ENCODE results near the gene C10orf95. TPM values are rescaled to one million over a fixed set of nuclear protein-coding genes. Genes with fewer than 3 reads are reported as not detected.

C10orf95 gene
- total and polyA plus RNA-seq, 2 donors (not counting 3 experiments of a cell fraction or from before 2014, with no cell fraction given), result 0.08 TPM; not detected in 1

DNA sequence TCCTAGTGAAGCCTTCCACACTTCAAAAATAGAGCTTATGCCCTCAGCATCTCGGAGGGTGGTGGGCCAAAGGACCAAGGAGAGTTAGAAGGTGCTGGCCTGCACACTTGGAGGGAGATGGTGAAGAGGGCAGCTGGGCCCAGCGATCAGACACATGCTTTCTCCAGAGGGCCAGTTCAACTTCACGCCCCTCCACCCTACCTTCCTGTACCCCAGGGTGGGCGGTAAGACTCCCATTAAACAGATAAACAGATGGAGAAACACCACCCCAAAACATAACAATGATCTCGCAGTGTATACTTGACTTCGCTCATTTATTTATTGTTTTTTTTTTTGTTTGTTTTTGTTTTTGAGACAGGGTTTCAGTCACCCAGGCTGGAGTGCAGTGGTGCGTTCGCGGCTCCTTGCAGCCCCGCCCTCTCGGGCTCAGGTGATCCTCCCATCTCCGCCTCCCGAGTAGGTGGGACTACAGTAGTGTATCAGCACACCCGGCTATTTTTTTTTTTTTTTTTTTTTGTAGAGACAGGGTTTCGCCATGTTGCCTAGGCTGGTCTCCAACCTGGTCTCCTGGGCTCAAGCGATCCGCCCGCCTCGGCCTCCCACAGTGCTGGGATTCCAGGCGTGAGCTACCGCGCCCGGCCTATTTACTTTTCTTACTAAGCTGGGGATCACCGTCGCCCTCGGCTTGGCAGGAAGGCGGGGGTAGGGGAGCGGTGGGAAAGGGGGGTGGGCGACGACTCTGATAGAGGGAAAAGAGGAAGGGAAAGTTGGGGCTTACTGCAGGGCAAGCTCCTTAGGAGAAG, 1.8 kb downstream of the C10orf95 start:
- intact Hi-C loops (cut with micrococcal nuclease), result loop anchor here (1.0 kb wide), 1 partner anchor 28 kb away; no protein-coding TSS in a partner anchor
- no TSS peak for BruUV-seq (replicated peaks)
- ChIA-PET CTCF (interaction anchor here (0.7 to 2.9 kb wide), 6 partner anchors 27 to 280 kb away, joined by 3 to 17 read pairs (median 6); no protein-coding TSS in a partner anchor), POLR2A (no interaction called here)
- H4K20me1 ChIP-seq (replicated peaks; ENCODE audit: control insufficient read depth, extremely low read depth, insufficient read depth, low read length), result no peaks in the 10 kb centered on the region
- dilution Hi-C loops (cut with MboI; ENCODE audit: extremely low pct_ligation_motif_present, low sequenced_read_pairs), result no loop called here
- FAIRE-seq (peak; percentile 66), DNase-seq (ENCODE audit: low read depth, low spot score) (peak; percentile 33)
- H3K9me1 ChIP-seq (replicated peaks; ENCODE audit: control insufficient read depth, extremely low read depth, insufficient read depth, low read length), result no peaks in the 10 kb centered on the region
- no peaks in the 10 kb centered on the region for H3K27me3 ChIP-seq (ENCODE audit: control insufficient read depth in 2 of 2, insufficient read depth in 2 of 2, low read length in 2 of 2)
- TF ChIP-seq GATA2 (IDR thresholded peaks at IDR 0.05; ENCODE audit: insufficient read depth, insufficient read length, low read depth, low read length), result no peak
- TF ChIP-seq EZH2 (IDR thresholded peaks at IDR 0.05; ENCODE audit: borderline replicate concordance, low read depth, low read length, severe bottlenecking), result no peak
- TF ChIP-seq FOS (IDR thresholded peaks at IDR 0.05; ENCODE audit: borderline replicate concordance, insufficient read depth, low read length), result no peak
- no peak for TF ChIP-seq MYC (IDR thresholded peaks at IDR 0.05; ENCODE audit: low read depth, low read length)
- TF ChIP-seq POLR2A (IDR thresholded peaks at IDR 0.05; ENCODE audit: low read depth, low read length), result no peak
- TF ChIP-seq, protein P1, sequence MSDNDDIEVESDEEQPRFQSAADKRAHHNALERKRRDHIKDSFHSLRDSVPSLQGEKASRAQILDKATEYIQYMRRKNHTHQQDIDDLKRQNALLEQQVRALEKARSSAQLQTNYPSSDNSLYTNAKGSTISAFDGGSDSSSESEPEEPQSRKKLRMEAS (IDR thresholded peaks at IDR 0.05; ENCODE audit: insufficient read depth, insufficient read length), result no peak
- TF ChIP-seq, protein P2, sequence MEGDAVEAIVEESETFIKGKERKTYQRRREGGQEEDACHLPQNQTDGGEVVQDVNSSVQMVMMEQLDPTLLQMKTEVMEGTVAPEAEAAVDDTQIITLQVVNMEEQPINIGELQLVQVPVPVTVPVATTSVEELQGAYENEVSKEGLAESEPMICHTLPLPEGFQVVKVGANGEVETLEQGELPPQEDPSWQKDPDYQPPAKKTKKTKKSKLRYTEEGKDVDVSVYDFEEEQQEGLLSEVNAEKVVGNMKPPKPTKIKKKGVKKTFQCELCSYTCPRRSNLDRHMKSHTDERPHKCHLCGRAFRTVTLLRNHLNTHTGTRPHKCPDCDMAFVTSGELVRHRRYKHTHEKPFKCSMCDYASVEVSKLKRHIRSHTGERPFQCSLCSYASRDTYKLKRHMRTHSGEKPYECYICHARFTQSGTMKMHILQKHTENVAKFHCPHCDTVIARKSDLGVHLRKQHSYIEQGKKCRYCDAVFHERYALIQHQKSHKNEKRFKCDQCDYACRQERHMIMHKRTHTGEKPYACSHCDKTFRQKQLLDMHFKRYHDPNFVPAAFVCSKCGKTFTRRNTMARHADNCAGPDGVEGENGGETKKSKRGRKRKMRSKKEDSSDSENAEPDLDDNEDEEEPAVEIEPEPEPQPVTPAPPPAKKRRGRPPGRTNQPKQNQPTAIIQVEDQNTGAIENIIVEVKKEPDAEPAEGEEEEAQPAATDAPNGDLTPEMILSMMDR (IDR thresholded peaks at IDR 0.05; ENCODE audit: extremely low read depth in 1 of 2, insufficient read depth in 1 of 2, low read depth in 1 of 2, low read length in 2 of 2), result no peak
- TF ChIP-seq JUN (IDR thresholded peaks at IDR 0.05; ENCODE audit: borderline replicate concordance, insufficient read depth, insufficient read length, low read depth), result no peak
- TF ChIP-seq POLR2AphosphoS5 (IDR thresholded peaks at IDR 0.05; ENCODE audit: insufficient read depth, low read depth, low read length), result no peak
- H3K4me1 ChIP-seq (ENCODE audit: control insufficient read depth, extremely low read depth, insufficient read depth, low read length), result peaks cover 3% of the 10 kb centered on the region
- peak overlapping the region; percentile 98 for H2AFZ ChIP-seq (ENCODE audit: low read depth, low read length)
- peak overlapping the region; percentile 64 for H3K9ac ChIP-seq (replicated peaks; ENCODE audit: extremely low read depth, insufficient read depth, low read length)
- H3K9me3 ChIP-seq (replicated peaks; ENCODE audit: control insufficient read depth, insufficient read depth, low read length), result no peaks in the 10 kb centered on the region
- peak overlapping the region; percentile 97 for H3K4me2 ChIP-seq (ENCODE audit: insufficient read depth, low read length)
- H3K27ac ChIP-seq (ENCODE audit: insufficient read depth, low read depth, low read length), result no peak overlapping the region
- H3K4me3 ChIP-seq (replicated peaks in 1 of 3; ENCODE audit: insufficient read depth in 1 of 3, low read depth in 1 of 3, low read length in 3 of 3), result peak overlapping the region; percentile 61 to 81 (median 69)
- no peaks in the 10 kb centered on the region for H3K36me3 ChIP-seq (ENCODE audit: control insufficient read depth in 2 of 2, extremely low read depth in 1 of 2, insufficient read depth in 2 of 2, low read length in 2 of 2)
- H3K79me2 ChIP-seq (ENCODE audit: control insufficient read depth, insufficient read depth, low read length), result no peaks in the 10 kb centered on the region
